RPMI8226 (cell line): ENCODE data around the gene CARMIL3.
"Not testable (repeated sequence)": the region's sequence is repeated elsewhere in the genome, so short reads cannot be mapped to it uniquely, and the experiment has no call there.

Experiments used
- DNase-seq: peaks from one replicate; pipeline ENCODE4 v3.0.0-alpha.2; 2015

CARMIL3 gene

GRCh38 chr14:24095271-24096068 lies 43.7 kb downstream of the CARMIL3 start:
- DNase-seq = no peak

DNA sequence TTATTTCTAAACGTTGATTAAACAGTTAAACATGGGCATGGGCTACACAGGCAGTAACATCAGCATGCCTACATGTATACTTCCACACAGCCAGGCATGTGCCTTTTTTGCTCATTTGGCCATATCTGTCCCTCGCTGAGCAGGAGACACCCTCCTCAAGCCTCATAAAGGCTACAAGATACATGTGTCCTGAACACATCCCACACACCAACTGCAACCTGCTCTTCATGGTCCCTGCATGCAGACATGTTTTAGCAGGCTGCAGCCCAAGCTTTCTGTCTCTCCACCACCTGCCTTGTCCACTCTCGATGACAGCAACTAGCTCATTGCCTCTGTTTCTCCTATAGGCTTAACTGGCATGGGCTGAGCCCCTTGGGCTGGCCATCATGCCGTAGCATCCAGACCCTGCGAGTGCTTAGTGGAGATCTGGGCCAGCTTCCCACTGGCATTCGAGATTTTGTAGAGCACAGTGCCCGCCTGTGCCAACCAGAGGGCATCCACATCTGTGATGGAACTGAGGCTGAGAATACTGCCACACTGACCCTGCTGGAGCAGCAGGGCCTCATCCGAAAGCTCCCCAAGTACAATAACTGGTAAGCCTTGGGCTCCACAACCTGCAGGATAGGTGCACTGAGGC lies 44.9 kb downstream of the CARMIL3 start:
- no peak for DNase-seq

DNA sequence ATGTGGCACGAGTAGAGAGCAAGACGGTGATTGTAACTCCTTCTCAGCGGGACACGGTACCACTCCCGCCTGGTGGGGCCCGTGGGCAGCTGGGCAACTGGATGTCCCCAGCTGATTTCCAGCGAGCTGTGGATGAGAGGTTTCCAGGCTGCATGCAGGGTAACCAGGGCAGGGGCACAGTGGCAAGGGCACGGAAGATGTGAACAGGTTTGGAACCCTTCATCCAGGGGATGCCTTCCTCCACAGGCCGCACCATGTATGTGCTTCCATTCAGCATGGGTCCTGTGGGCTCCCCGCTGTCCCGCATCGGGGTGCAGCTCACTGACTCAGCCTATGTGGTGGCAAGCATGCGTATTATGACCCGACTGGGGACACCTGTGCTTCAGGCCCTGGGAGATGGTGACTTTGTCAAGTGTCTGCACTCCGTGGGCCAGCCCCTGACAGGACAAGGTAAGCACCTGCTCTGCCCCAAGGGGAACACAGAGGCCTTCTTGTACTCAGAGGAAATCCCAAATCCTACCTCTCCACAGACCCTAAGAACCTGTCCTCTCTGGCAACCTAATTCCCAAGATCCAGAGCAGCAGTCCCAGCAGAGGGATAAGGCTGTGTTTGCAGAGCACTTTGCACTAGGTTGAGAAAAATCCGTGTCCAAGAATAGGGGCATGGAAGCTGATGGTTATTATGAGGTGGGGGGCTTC lies 46.6 kb downstream of the CARMIL3 start:
- no peak for DNase-seq

DNA sequence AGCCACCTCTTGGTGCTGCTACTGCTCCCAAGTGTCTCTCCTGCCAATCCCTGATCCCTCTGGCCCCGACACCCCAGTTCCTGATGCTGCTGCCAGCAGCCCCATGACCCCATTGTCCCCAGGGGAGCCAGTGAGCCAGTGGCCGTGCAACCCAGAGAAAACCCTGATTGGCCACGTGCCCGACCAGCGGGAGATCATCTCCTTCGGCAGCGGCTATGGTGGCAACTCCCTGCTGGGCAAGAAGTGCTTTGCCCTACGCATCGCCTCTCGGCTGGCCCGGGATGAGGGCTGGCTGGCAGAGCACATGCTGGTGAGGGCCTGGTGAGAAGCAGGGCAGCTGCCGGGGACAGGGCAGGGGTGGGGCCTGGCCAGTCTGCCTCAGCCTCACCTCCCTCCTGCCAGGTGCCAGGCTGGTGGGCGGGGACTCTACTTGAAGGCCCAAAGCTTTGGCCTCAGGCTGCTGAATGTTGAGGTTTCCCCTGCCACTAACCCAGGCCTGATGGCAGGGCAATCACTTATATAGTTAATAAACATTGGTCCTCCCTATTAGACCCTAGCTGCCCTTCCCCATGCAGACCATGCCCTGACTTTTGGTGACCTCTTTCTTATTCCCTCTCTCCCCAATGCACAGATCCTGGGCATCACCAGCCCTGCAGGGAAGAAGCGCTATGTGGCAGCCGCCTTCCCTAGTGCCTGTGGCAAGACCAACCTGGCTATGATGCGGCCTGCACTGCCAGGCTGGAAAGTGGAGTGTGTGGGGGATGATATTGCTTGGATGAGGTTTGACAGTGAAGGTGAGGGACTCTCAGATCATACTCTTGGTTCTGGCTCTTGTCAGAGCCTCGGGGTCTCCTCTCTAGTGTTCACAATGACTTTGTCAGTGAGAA lies 47.4 kb downstream of the CARMIL3 start:
- peak; percentile 8 for DNase-seq

DNA sequence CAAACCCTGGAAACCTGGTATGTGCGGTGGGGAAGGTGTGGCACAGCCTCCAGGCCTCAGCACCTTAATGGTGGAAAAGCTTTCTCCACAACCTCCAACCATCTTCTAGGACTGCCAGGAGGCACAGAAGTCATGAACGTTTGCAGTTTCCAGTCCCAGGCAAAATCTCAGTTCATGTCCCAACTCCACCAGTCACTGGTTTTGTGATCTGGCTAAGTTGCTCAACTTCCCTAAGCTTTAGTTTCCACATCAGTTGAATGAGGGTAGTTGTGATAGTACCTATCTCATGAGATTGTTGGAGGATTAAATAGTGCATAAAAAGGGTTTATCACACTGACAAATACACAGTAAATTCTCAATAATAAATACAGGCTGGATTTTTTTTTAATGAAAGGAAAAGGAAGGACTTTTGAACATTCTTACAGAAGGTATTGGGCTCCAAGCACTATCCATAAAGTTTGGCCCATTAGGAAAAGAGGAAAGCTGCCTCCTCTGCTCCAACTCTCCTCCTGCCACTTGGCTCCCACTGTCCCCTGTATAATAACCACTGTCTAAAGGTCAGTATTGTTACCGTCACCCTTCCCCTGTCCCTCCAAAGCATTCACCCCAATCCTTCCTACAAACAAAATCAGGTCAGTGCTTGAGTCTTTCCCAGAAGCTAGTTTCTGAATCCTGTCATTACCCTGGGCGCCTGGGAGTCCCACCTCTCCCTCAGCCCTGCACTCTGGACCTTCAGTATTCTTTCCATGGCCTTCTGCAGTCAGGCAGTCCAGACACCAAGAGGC lies 48.6 kb downstream of the CARMIL3 start:
- no peak for DNase-seq

- DNase-seq = no peak
These were observed 49.2 kb downstream of the CARMIL3 start for GRCh38 chr14:24100982-24101494.

DNA sequence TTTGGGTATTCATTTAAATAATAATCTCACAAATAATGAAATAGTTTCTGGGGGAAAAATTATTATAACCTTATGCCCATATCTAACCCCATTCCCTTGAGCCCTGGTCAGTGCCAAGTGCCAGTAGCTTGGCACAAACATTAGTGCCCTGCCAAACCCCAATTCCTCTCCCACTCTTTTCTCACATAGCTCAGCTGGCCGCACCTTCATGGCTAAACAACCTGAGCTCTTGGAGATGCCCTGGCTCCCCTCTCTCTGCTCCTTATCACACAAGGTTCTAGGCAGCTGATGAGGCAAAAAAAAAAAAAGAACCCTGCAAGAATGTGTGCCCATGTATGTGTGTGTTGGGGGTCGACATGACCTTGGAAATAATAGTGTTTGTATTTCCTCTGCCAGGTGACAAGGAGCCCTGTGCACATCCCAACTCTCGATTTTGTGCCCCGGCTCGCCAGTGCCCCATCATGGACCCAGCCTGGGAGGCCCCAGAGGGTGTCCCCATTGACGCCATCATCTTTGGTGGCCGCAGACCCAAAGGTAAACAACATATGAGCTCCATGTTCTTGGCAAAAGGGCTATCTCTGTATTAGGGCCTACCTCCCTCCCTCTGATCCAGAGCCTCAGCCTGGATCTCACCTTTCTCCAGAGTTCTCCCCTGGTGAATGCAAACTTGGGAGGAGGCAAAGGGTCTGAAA lies 50.7 kb downstream of the CARMIL3 start:
- no peak for DNase-seq

DNA sequence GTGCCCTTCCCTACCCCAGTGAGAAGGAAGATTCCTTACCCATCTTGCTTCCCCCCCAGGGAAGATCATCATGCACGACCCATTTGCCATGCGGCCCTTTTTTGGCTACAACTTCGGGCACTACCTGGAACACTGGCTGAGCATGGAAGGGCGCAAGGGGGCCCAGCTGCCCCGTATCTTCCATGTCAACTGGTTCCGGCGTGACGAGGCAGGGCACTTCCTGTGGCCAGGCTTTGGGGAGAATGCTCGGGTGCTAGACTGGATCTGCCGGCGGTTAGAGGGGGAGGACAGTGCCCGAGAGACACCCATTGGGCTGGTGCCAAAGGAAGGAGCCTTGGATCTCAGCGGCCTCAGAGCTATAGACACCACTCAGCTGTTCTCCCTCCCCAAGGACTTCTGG lies 51.6 kb downstream of the CARMIL3 start:
- no peak for DNase-seq

DNA sequence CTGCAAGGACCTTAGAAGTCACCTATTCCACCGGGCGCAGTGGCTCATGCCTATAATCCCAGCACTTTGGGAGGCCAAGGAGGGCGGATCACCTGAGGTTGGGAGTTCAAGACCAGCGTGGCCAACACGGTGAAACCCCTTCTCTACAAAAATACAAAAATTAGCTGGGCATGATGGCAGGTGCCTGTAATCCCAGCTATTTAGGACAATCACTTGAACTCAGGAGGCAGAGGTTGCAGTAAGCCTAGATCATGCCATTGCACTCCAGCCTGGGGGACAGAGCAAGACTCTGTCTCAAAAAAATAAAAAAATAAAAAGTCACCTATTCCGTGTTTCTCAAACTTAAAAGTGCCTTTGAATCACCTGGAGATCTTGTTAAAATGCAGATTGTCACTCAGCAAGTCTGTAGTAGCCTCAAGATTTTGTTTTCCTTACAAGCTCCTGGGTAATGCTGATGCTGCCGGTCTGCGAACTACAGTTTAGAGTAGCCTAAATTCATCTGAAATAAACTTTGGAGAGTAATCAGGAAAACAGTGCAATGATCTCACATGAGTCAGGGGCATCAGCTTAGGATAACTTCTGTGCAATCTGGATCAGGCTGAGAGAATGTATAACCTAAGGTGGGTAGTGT lies 53.9 kb downstream of the CARMIL3 start:
- DNase-seq = not testable (repeated sequence)

DNA sequence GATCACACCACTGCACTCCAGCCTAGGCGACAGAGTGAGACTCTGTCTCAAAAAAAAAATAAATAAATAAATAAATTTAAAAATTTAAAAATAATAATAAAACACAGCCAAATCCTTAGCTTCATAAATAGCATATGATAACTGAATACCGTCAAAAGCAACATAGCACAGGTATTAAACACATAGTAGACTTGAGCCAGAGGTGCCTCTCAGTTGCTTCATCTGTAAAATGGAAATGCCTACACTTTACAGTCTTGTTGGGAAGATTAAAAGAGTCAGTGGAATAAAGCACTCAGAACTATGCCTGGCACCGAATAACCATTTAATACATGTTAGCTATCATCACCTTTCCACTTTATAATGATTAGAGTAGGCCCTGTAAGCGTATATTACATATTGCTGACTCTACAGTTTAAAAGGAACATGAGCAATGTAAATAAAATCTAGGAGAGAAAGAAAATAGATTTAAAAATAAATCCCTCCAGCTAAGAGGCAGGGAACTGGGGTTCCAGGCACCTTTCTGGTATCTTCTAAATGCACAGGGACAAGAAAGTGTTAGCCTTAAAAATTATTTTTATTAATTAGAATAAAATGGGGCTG lies 55.0 kb downstream of the CARMIL3 start:
- no peak for DNase-seq

DNA sequence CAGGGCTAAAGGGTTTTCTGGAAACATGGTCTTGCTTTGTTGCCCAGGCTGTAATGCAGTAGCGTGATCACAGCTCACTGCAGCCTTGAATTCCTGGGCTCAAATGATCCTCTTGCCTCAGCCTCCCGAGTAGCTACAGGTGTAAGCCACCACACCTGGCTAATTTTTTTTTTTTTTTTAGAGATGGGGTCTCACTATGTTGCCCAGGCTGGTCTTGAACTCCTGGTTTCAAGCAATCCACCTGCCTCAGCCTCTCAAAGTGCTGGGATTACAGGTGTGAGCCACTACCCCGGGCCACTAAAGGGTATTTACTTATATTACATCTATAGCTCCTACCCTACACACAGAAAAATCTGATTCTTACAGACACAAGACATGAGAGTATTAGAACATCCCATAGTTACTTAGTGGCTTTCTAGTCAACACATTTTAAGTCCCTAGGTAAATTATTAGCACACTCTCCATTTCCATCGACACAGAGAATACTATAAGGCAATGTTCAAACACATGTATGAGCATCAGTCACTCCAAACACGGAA lies 56.6 kb downstream of the CARMIL3 start:
- DNase-seq = no peak

DNA sequence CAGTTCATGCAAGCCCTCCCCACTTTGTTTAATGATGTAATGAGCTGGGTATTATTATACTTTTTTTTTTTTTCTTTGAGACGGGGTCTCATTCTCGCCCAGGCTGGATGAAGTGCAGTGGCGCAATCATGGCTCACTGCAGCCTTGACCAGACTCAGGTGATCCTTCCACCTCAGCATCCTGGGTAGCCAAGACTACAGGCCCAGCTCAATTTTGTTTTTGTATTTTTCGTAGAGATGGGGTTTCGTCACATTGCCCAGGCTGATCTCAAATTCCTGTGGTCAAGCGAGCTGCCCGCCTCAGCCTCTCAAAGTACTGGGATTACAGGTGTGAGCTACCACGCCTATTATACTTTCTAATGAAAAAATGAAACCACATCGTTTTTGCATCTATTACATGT lies 58.3 kb downstream of the CARMIL3 start:
- peak; percentile 28 for DNase-seq

GRCh38 chr14:24110523-24110922 lies 58.7 kb downstream of the CARMIL3 start:
- DNase-seq = no peak

DNA sequence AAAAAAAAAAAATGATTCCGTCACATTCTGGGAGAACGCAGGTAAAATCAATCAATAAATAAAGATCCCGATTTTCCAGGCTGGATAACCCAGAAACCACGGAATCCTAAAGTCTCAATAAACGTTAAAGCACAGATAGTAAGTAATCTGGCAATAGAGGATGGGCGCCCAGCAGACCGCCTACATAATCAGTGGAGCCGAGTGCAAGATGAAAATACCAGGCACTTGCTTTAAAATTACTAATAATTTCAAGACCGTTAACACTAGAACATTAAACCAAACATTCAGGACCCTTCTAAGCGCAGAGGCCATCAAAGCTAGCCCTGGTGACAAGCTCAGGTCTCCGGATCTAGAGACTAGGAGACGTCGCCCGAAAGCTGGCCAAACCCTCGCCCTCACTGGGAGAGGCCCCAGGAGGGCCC lies 61.6 kb downstream of the CARMIL3 start:
- no peak for DNase-seq

DNA sequence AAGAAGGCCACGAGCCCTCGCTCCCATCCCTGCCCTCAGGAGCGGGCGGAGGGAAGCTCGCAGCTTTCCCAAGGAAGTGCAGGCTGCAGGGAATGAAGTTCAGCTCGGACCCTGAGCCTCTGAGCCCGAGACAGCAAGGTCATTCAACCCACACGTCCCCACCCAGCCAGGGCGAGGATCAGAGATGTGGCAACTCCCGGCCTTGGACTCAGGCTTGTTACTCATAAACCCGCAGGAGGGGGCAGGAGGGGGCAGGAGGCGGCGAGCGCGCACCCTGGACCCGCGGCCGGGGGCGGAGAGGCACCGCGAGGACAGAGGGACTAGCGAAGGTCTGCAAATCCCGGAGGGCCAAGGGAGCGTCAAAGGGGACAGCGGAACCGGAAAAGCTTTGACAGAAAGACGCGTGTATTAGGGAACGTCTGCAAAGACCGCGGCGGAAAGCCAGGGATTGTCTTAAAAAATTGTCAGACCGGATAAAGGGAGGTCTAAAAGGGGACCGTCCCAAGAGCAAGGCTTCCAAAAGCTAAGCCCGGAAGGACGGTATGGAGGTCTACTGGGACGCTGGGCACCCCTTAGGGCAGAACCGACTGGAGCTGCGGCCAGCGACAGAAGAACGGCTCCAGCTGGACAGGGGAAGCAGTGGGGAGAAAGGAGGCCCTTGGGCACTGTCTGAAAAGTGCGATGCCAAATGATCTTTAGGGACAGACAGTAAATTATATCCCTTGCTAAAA lies 62.2 kb downstream of the CARMIL3 start:
- peak; percentile 83 for DNase-seq

- peak; percentile 96 for DNase-seq
These were observed 63.0 kb downstream of the CARMIL3 start, which contains the start of the genes DCAF11 and NRL for GRCh38 chr14:24114532-24115421. DCAF11 (plus strand) TSS chr14:24114777; CDS start chr14:24115595, 818 bp downstream. NRL (minus strand) TSS chr14:24114949; CDS start chr14:24082848, 32,101 bp downstream.

DNA sequence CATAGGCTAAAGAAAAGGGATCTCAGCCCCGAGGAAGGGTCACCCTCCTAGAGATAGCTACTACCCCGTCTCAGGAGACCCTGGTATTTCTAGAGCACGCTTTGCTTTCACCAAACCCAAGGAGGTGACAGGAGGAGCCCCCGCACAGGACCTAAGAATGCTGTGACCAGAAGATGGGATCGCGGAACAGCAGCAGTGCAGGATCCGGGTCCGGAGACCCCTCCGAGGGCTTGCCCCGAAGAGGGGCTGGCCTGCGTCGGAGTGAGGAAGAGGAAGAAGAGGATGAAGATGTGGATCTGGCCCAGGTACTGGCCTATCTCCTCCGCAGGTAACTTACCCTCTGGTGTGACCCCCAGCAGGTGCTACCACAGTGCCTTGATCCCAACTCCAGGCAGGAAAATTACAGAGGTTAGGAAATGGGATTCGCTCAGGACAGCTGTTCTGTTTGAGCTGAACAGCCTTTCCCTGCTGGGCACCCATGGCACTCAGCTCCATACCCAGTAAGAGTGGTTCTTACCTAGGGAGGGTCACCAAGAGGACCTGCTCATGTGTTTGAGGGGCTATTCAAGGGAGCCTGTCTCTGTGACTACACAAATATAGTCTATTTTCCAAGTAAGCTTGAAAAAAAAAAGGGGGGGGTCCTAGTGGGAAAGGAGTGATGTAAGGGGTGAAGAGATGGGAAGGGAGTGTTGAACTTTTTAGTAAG lies 63.8 kb downstream of the CARMIL3 start:
- DNase-seq = no peak
